WTC11 (cell line): ENCODE results near the gene ACSF2. TPM values are rescaled to one million over a fixed set of nuclear protein-coding genes. Genes with fewer than 3 reads are reported as not detected.
A peak's percentile ranks its signal among the peaks of the same experiment; 100 is the strongest.
"Not testable (repeated sequence)": the region's sequence is repeated elsewhere in the genome, so short reads cannot be mapped to it uniquely, and the experiment has no call there.

Source experiments
- ATAC-seq: fragments of 200-7000 bp; cut with Tn5 transposase; 2 replicates; pipeline ENCODE4 v1.10.0; 2021; ENCODE audit warnings: mild to moderate bottlenecking, moderate library complexity
- CTCF ChIA-PET: fragments of 300-600 bp; sonication (Branson Sonifier 250); formaldehyde crosslinking; loops from one replicate; lab custom pipeline; 2021; ENCODE audit warnings: antibody characterized with exemption; lab: Charles Lee
- POLR2A ChIA-PET: fragments of 350-600 bp; sonication (Branson Sonifier 250); formaldehyde crosslinking; loops from one replicate; lab custom pipeline; 2021; ENCODE audit warnings: antibody characterized with exemption; lab: Charles Lee
- DNase-seq: peaks from one replicate; pipeline ENCODE4 v3.0.0; 2021; ENCODE audit warnings: low spot score
- H3K27ac Mint-ChIP-seq: 2 replicates; pipeline ENCODE4 v1.8.0; 2021; ENCODE audit warnings: mixed read lengths
- H3K27me3 Mint-ChIP-seq: 2 replicates; pipeline ENCODE4 v1.8.0; 2021; ENCODE audit warnings: low read depth, mild to moderate bottlenecking, moderate library complexity, mixed read lengths
- H3K36me3 Mint-ChIP-seq: 2 replicates; pipeline ENCODE4 v1.8.0; 2021; ENCODE audit warnings: mixed read lengths
- H3K4me1 Mint-ChIP-seq: 2 replicates; pipeline ENCODE4 v1.8.0; 2022; ENCODE audit warnings: mixed read lengths
- H3K4me3 Mint-ChIP-seq: 2 replicates; pipeline ENCODE4 v1.8.0; 2021; ENCODE audit warnings: mild to moderate bottlenecking, moderate library complexity, mixed read lengths
- H3K9me3 Mint-ChIP-seq: 2 replicates; pipeline ENCODE4 v1.8.0; 2021; ENCODE audit warnings: mixed read lengths
- AFF4 ChIP-seq: sonication (generic); formaldehyde crosslinking; IDR thresholded peaks from 2 replicates; pipeline ENCODE4 v1.8.1; 2023; ENCODE audit warnings: mild to moderate bottlenecking, missing genetic modification reagents, borderline replicate concordance
- CREB1 ChIP-seq: sonication (generic); formaldehyde crosslinking; IDR thresholded peaks from 2 replicates; pipeline ENCODE4 v1.8.0; 2023; ENCODE audit warnings: mild to moderate bottlenecking, missing genetic modification reagents
- FOXJ3 ChIP-seq: sonication (generic); formaldehyde crosslinking; IDR thresholded peaks from 2 replicates; pipeline ENCODE4 v1.9.0; 2021; ENCODE audit warnings: missing genetic modification reagents, mild to moderate bottlenecking, borderline replicate concordance
- FOXP1 ChIP-seq: sonication (generic); formaldehyde crosslinking; IDR thresholded peaks from 2 replicates; pipeline ENCODE4 v1.8.0; 2022; ENCODE audit warnings: missing genetic modification reagents, mild to moderate bottlenecking, moderate library complexity, borderline replicate concordance
- IRF2 ChIP-seq: sonication (generic); formaldehyde crosslinking; IDR thresholded peaks from 2 replicates; pipeline ENCODE4 v1.8.0; 2022; ENCODE audit warnings: low read depth, missing genetic modification reagents, borderline replicate concordance
- JAZF1 ChIP-seq: fragments of 250-450 bp; sonication (Bioruptor Pico); IDR thresholded peaks from 2 replicates; pipeline ENCODE4 v1.9.0; 2021; ENCODE audit warnings: moderate library complexity, mild to moderate bottlenecking, inconsistent platforms
- NR3C1 ChIP-seq: sonication (generic); formaldehyde crosslinking; conservative IDR thresholded peaks from 2 replicates; pipeline ENCODE4 v1.8.1; 2023; ENCODE audit warnings: low read depth, mild to moderate bottlenecking, missing genetic modification reagents
- USF2 ChIP-seq: sonication (generic); formaldehyde crosslinking; IDR thresholded peaks from 2 replicates; pipeline ENCODE4 v1.8.1; 2023; ENCODE audit warnings: mild to moderate bottlenecking, missing genetic modification reagents, moderate library complexity
- ZMAT4 ChIP-seq: fragments of 250-450 bp; sonication (Bioruptor Pico); IDR thresholded peaks from 2 replicates; pipeline ENCODE4 v1.9.0; 2021; ENCODE audit warnings: mild to moderate bottlenecking
- ZNF232 ChIP-seq: sonication (generic); formaldehyde crosslinking; IDR thresholded peaks from 2 replicates; pipeline ENCODE4 v1.8.0; 2022; ENCODE audit warnings: mild to moderate bottlenecking, missing genetic modification reagents
- ZNF281 ChIP-seq: sonication (generic); formaldehyde crosslinking; IDR thresholded peaks from 2 replicates; pipeline ENCODE4 v1.8.0; 2023; ENCODE audit warnings: mild to moderate bottlenecking, missing genetic modification reagents
- ZNF396 ChIP-seq: fragments of 250-450 bp; sonication (Bioruptor Pico); IDR thresholded peaks from 2 replicates; pipeline ENCODE4 v1.8.0; 2021; ENCODE audit warnings: mild to moderate bottlenecking, moderate library complexity, borderline replicate concordance
- total RNA-seq: library from RNA; stranded (reverse); gene quantifications from 3 replicates; pipeline ENCODE4 v1.2.3, GENCODE V29; 2021

The ACSF2 gene
- total RNA-seq, 1 experiment from 2014 or later: 19.9 TPM

- H3K27me3 Mint-ChIP-seq: peaks cover 20% of the 10 kb centered on the region
- peak overlapping the region; percentile 41 for H3K4me3 Mint-ChIP-seq
- not testable (repeated sequence) for ATAC-seq, DNase-seq, H3K9me3 Mint-ChIP-seq, H3K36me3 Mint-ChIP-seq, H3K27ac Mint-ChIP-seq
- CTCF ChIA-PET: interaction anchor here (0.9 to 5.8 kb wide), 3 partner anchors 66 to 79 kb away, joined by 3 to 40 read pairs (median 7); partner anchors contain the start of gene LRRC59
- POLR2A ChIA-PET: interaction anchor here (0.6 kb wide), 1 partner anchor 8 kb away, joined by 4 read pairs; no protein-coding TSS in a partner anchor
- peaks cover 15% of the 10 kb centered on the region for H3K4me1 Mint-ChIP-seq
These were observed 49.9 kb downstream of the ACSF2 start for GRCh38 chr17:50475775-50476544.

- peaks cover 20% of the 10 kb centered on the region for H3K27me3 Mint-ChIP-seq
- ChIA-PET POLR2A (no interaction called here), CTCF (interaction anchor here (0.8 to 1.0 kb wide), 2 partner anchors 79 to 276 kb away, joined by 3 to 7 read pairs; partner anchors contain the start of gene LRRC59)
- peaks cover 14% of the 10 kb centered on the region for H3K4me1 Mint-ChIP-seq
- TF ChIP-seq FOXJ3 (CRISPR knock-in tag) (no peak), ZNF281 (CRISPR knock-in tag) (no peak), NR3C1 (CRISPR knock-in tag) (no peak), AFF4 (CRISPR knock-in tag) (no peak), ZNF396 (no peak), IRF2 (no peak), ZNF232 (no peak), USF2 (no peak), CREB1 (CRISPR knock-in tag) (no peak), ZMAT4 (CRISPR knock-in tag) (no peak), JAZF1 (CRISPR knock-in tag) (no peak), FOXP1 (CRISPR knock-in tag) (no peak)
- H3K36me3 Mint-ChIP-seq: no peaks in the 10 kb centered on the region
- H3K4me3 Mint-ChIP-seq: peak overlapping the region; percentile 41
- ATAC-seq (no peak), DNase-seq (no peak)
- no peaks in the 10 kb centered on the region for H3K9me3 Mint-ChIP-seq
- H3K27ac Mint-ChIP-seq: no peak overlapping the region
These were observed 50.7 kb downstream of the ACSF2 start for GRCh38 chr17:50476545-50477315.
